HepG2 (cell line): ENCODE data around the gene TNNI3. TPM values are rescaled to one million over a fixed set of nuclear protein-coding genes. Genes with fewer than 3 reads are reported as not detected.
A peak's percentile ranks its signal among the peaks of the same experiment; 100 is the strongest.

Source experiments
- ATF4 ChIP-seq, 2 experiments: fragments of 450-650 bp in 1 of 2; sonication (generic) in 1 of 2; formaldehyde crosslinking; IDR thresholded peaks; 2 replicates each; pipeline versions ENCODE4 v1.5.0 to v1.8.0; 2020 to 2022; ENCODE audit warnings: mild to moderate bottlenecking in 1 of 2, missing genetic modification reagents in 1 of 2
- CEBPG ChIP-seq: IDR thresholded peaks from 2 replicates; pipeline ENCODE4 v1.6.1; 2016
- FOXK2 ChIP-seq: fragments of 450-650 bp; IDR thresholded peaks from 2 replicates; pipeline ENCODE4 v1.6.1; 2016
- MAFF ChIP-seq: IDR thresholded peaks from 2 replicates; pipeline ENCODE4 v1.6.1; 2011; ENCODE audit warnings: low read depth, low read length, improper control_type of control experiment
- MYNN ChIP-seq: sonication (generic); formaldehyde crosslinking; IDR thresholded peaks from 2 replicates; pipeline ENCODE4 v1.4.0; 2020; ENCODE audit warnings: mild to moderate bottlenecking, low read depth, missing genetic modification reagents
- PAF1 ChIP-seq: IDR thresholded peaks from 2 replicates; pipeline ENCODE4 v1.6.1; 2016; ENCODE audit warnings: missing genetic modification reagents, missing compliant biosample characterization
- POLR2AphosphoS2 ChIP-seq: IDR thresholded peaks from 2 replicates; pipeline ENCODE4 v1.6.1; 2011; ENCODE audit warnings: low read depth, low read length, improper control_type of control experiment
- SIN3A ChIP-seq: IDR thresholded peaks from 2 replicates; pipeline ENCODE4 v1.6.1; 2011; ENCODE audit warnings: low read depth, mild to moderate bottlenecking, control low read depth, low read length, borderline replicate concordance
- SNAPC4 ChIP-seq: sonication (generic); formaldehyde crosslinking; IDR thresholded peaks from 2 replicates; pipeline ENCODE4 v1.4.0; 2020; ENCODE audit warnings: mild to moderate bottlenecking, missing genetic modification reagents
- SP4 ChIP-seq: sonication (generic); formaldehyde crosslinking; IDR thresholded peaks from 2 replicates; pipeline ENCODE4 v1.8.1; 2023; ENCODE audit warnings: mild to moderate bottlenecking, missing genetic modification reagents
- TEAD2 ChIP-seq: sonication (generic); formaldehyde crosslinking; IDR thresholded peaks from 2 replicates; pipeline ENCODE4 v1.9.0; 2021; ENCODE audit warnings: missing genetic modification reagents
- TIGD3 ChIP-seq: sonication (generic); formaldehyde crosslinking; IDR thresholded peaks from 2 replicates; pipeline ENCODE4 v1.5.1; 2020; ENCODE audit warnings: mild to moderate bottlenecking, missing genetic modification reagents, borderline replicate concordance
- TOPORS ChIP-seq: sonication (generic); formaldehyde crosslinking; IDR thresholded peaks from 2 replicates; pipeline ENCODE4 v1.8.0; 2023; ENCODE audit warnings: mild to moderate bottlenecking, missing genetic modification reagents
- USF2 ChIP-seq, 2 experiments: sonication (generic) in 1 of 2; formaldehyde crosslinking in 1 of 2; IDR thresholded peaks; 2 replicates each; pipeline versions ENCODE4 v1.5.1 to v1.6.1; 2011 to 2020; ENCODE audit warnings: borderline replicate concordance in 1 of 2, low read depth in 1 of 2, low read length in 1 of 2, mild to moderate bottlenecking in 1 of 2, missing genetic modification reagents in 1 of 2, moderate library complexity in 1 of 2
- ZFP36L1 ChIP-seq: sonication (generic); formaldehyde crosslinking; IDR thresholded peaks from 2 replicates; pipeline ENCODE4 v1.8.0; 2022; ENCODE audit warnings: mild to moderate bottlenecking, missing genetic modification reagents, moderate library complexity
- ZNF713 ChIP-seq: sonication (generic); formaldehyde crosslinking; IDR thresholded peaks from 2 replicates; pipeline ENCODE4 v1.4.0; 2020; ENCODE audit warnings: mild to moderate bottlenecking, missing genetic modification reagents
- ZNF747 ChIP-seq: sonication (generic); formaldehyde crosslinking; IDR thresholded peaks from 2 replicates; pipeline ENCODE4 v1.8.1; 2023; ENCODE audit warnings: missing genetic modification reagents, mild to moderate bottlenecking, borderline replicate concordance
- ZNF891 ChIP-seq: sonication (generic); formaldehyde crosslinking; IDR thresholded peaks from 2 replicates; pipeline ENCODE4 v1.5.0; 2020; ENCODE audit warnings: mild to moderate bottlenecking, missing genetic modification reagents
- polyA plus RNA-seq, 8 experiments: library from polyadenylated mRNA; depleted of rRNA in 3 of 8; stranded (reverse) in 7 of 8; unstranded in 1 of 8; fragments of >200 nt; fragmentation: Illumina TruSeq in 4 of 8; extraction: Trizol in 4 of 8; gene quantifications; 2 replicates each; pipeline versions ENCODE4 v1.2.1 to v1.2.3, GENCODE V29; 2011 to 2016; ENCODE audit warnings: low read depth in 4 of 8, missing spikeins in 1 of 8, mixed read lengths in 1 of 8; ENCODE audit not compliant: insufficient read depth in 1 of 8
- total RNA-seq, 5 experiments: library from RNA; depleted of rRNA; stranded (reverse); fragments of >200 nt; fragmentation: Illumina TruSeq; extraction: Trizol; gene quantifications; 2 replicates each; pipeline ENCODE4 v1.2.3, GENCODE V29; 2016; ENCODE audit warnings: low read depth in 1 of 5

TNNI3 gene
- total and polyA plus RNA-seq, 2 of the 13 experiments (the other 11 are each of a cell fraction or from before 2014, with no cell fraction given): 3.5 to 3.7 TPM

- TF ChIP-seq USF2 (IDR thresholded peaks at IDR 0.05; ENCODE audit: low read depth, low read length): no peak
- no peak for TF ChIP-seq USF2 (CRISPR knock-in tag; IDR thresholded peaks at IDR 0.05; ENCODE audit: borderline replicate concordance)
- no peak for TF ChIP-seq ZNF713 (CRISPR knock-in tag)
- TF ChIP-seq TOPORS (CRISPR knock-in tag): no peak
- TF ChIP-seq SIN3A: peak; percentile 80; the same call in 1 of the 2 replicates
- TF ChIP-seq MAFF: no peak
- TF ChIP-seq POLR2AphosphoS2: no peak
- TF ChIP-seq TEAD2 (CRISPR knock-in tag): no peak
- no peak for TF ChIP-seq ZNF891 (CRISPR knock-in tag)
- no peak for TF ChIP-seq CEBPG (CRISPR knock-in tag)
- no peak for TF ChIP-seq MYNN (CRISPR knock-in tag)
- TF ChIP-seq FOXK2: no peak
- TF ChIP-seq SNAPC4 (CRISPR knock-in tag): no peak
- no peak for TF ChIP-seq ZNF747
- no peak for TF ChIP-seq TIGD3 (CRISPR knock-in tag)
- TF ChIP-seq PAF1 (CRISPR knock-in tag): peak; percentile 61; the same call in 1 of the 2 replicates
- TF ChIP-seq ZFP36L1 (CRISPR knock-in tag): no peak
- no peak for TF ChIP-seq SP4
- 0 out of 4 replicates have a peak, but pooled peaks of 1 of the 2 experiments have one; percentile 10 for TF ChIP-seq ATF4 (CRISPR knock-in tag; IDR thresholded peaks at IDR 0.05)
These were observed 22.3 kb upstream of the TNNI3 start, which contains the start of gene SYT5 (continued) for GRCh38 chr19:55179606-55180484.
